GM20000 (cell line): Measurements from ENCODE around the gene PANK4.

ENCODE experiments used
- DNase-seq: peaks from one replicate; pipeline ENCODE4 v3.0.0; 2012; ENCODE audit warnings: low spot score
- TF ChIP-seq, protein P1 (sequence below): IDR thresholded peaks from 2 replicates; pipeline ENCODE4 v1.5.1; 2012; ENCODE audit warnings: mild to moderate bottlenecking, control low read depth; ENCODE audit errors: extremely low read depth, missing control alignments

PANK4 gene

DNA sequence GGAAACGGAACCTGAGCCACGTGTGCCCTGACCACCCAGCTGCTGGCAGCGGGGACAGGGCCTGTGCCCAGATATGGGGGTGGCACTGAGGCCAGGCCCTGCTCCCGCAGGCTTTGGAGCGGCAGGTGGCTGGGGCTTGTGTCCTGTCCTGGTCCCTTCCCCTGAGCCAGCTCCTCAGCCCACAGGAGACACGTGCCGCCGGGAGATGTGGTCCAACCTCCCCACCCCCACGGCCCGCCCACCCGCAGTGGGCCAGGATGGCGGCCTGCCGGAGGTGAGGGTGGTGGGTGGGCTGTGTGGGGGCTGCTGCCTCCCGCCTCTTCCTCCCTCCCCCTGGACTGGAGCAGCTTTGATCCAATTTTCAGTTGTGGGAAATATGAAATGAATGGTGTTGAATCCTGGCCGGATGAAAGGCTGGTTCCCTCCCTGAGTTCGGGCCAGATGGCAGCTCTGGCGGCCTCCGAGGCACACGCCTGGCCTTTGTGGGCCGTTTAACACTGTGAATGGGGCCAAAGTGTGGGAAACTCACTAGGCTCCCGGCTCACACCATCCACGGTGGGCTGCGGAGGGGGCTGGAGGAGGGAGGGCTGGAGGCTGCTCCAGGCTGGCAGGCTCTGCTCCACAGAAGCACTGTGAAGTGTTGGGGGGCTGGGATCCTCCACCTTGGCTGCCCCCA is 6.2 kb upstream of the PANK4 start:
- DNase-seq: no peak
- TF ChIP-seq, protein P1, sequence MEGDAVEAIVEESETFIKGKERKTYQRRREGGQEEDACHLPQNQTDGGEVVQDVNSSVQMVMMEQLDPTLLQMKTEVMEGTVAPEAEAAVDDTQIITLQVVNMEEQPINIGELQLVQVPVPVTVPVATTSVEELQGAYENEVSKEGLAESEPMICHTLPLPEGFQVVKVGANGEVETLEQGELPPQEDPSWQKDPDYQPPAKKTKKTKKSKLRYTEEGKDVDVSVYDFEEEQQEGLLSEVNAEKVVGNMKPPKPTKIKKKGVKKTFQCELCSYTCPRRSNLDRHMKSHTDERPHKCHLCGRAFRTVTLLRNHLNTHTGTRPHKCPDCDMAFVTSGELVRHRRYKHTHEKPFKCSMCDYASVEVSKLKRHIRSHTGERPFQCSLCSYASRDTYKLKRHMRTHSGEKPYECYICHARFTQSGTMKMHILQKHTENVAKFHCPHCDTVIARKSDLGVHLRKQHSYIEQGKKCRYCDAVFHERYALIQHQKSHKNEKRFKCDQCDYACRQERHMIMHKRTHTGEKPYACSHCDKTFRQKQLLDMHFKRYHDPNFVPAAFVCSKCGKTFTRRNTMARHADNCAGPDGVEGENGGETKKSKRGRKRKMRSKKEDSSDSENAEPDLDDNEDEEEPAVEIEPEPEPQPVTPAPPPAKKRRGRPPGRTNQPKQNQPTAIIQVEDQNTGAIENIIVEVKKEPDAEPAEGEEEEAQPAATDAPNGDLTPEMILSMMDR: no peak

DNA sequence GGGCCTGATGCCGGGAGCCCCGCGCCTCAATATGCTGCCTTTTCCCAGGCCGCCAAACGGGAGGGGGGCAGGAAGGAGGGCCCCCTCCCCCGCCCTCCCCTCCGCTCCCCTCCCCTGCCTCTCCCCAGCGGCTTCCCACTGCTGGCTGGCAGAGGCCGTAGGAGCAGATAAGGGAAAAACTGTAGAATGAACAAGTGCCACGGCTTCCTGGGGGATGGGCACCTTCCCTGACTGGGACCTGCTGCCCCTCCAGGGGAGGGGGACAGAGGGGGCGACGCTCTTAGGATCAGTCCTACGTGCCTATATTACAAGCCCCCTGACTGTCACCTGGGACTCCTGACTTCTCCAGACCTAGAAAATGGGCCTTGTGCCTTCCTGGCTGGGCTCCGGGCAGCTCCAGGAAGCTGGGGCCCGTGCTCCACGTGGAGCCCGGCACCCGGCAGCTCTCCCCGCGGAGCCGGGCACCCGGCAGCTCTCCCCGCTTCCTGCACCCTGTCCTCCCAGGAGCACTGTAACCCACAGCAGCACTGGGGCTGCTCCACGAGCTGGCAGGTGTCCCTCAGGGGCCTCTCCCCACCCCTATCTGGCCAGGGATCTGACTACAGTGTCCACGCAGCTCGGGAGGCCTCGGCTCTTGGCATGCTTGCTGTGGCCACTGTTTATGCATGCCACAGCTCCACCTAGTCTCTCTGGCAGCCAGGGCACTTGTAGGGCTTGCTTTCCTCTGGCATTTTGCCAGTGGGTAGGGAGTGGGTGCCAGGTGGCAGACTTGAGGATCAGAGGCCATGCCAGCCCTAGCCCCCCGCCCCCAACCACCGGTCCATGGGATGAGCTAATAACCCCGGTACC is 4.3 kb upstream of the PANK4 start:
- no peak for DNase-seq
- TF ChIP-seq, protein P1: no peak

- no peak for DNase-seq
These were observed 3.6 kb upstream of the PANK4 start, which contains the start of gene HES5 for GRCh38 chr1:2529784-2530512. Gene HES5 (minus strand): TSS chr1:2530263. CDS start chr1:2530164, 99 bp downstream.

GRCh38 chr1:2528966-2529783 is 2.8 kb upstream of the PANK4 start:
- peak; percentile 77 for DNase-seq
- TF ChIP-seq, protein P1: peak; percentile 3

More at GRCh38 chr1:2529784-2530512, 3.6 kb upstream of the PANK4 start, which contains the start of gene HES5:
- TF ChIP-seq, protein P1: no peak

DNA sequence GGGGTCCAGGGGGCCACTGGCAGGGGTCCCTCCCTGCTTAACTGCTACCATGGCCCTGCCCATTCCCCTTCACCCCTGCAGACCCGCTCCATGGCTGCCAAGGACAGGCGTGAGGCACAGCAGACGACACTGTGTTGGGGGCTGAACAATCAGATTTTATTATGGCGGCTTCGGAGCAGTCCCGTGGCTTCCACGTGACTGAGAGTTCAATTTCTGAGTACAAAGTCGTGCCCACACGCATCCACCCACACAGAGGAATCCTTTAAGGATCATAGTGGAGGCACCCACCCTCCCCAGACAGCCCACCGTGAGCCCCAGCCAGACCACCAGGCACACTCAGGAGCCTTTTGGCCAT is 2.2 kb upstream of the PANK4 start:
- DNase-seq: no peak
- TF ChIP-seq, protein P1: no peak

GRCh38 chr1:2528016-2528415 is 1.6 kb upstream of the PANK4 start:
- TF ChIP-seq, protein P1: no peak
- no peak for DNase-seq
